IMR-90 (cell line): ENCODE results near the gene RFX4. TPM values are rescaled to one million over a fixed set of nuclear protein-coding genes. Genes with fewer than 3 reads are reported as not detected.

ENCODE experiments used
- ATAC-seq: fragments of 200-7000 bp; cut with Tn5 transposase; 2 replicates; pipeline ENCODE4 v1.9.1; 2020; ENCODE audit warnings: low read depth, mild to moderate bottlenecking, moderate library complexity
- BruUV-seq: library from RNA; stranded (reverse); fragments of 400-500 nt; replicated peaks from 2 replicates; lab custom pipeline; 2021; lab: Mats Ljungman, UMichigan
- CTCF ChIA-PET: fragments of 300-600 bp; formaldehyde crosslinking; extraction: SDS; loops from one replicate; lab custom pipeline; 2021; ENCODE audit warnings: antibody characterized with exemption; lab: Yijun Ruan, JAX
- POLR2A ChIA-PET: fragments of 300-600 bp; sonication (Branson Sonifier 250); formaldehyde crosslinking; loops from one replicate; lab custom pipeline; 2022; ENCODE audit warnings: antibody characterized with exemption; ENCODE audit not compliant: unreplicated experiment; lab: Charles Lee
- DNase-seq: peaks from one replicate; pipeline ENCODE4 v3.0.0; 2013
- H2AFZ ChIP-seq: replicated peaks from 2 replicates; pipeline ENCODE3; 2013; ENCODE audit warnings: low read length, mild to moderate bottlenecking; ENCODE audit not compliant: poor library complexity
- H2AK5ac ChIP-seq: 2 replicates; pipeline ENCODE4 v1.6.1; 2013; ENCODE audit warnings: low read depth, low read length, inconsistent platforms
- H2AK9ac ChIP-seq: replicated peaks from 2 replicates; pipeline ENCODE3; 2013; ENCODE audit warnings: mild to moderate bottlenecking, low read depth, low read length, moderate library complexity; ENCODE audit not compliant: poor library complexity
- H2BK120ac ChIP-seq: 2 replicates; pipeline ENCODE4 v1.6.1; 2013; ENCODE audit warnings: low read depth, low read length, inconsistent platforms
- H2BK15ac ChIP-seq: 3 replicates; pipeline ENCODE4 v1.6.1; 2013; ENCODE audit warnings: low read depth, low read length, inconsistent platforms
- H2BK20ac ChIP-seq: 2 replicates; pipeline ENCODE4 v1.6.1; 2013; ENCODE audit warnings: low read depth, mild to moderate bottlenecking, inconsistent platforms, low read length, moderate library complexity
- H2BK5ac ChIP-seq: 2 replicates; pipeline ENCODE4 v1.6.1; 2013; ENCODE audit warnings: mild to moderate bottlenecking, low read depth, low read length, inconsistent platforms; ENCODE audit not compliant: poor library complexity, severe bottlenecking
- H3K14ac ChIP-seq: replicated peaks from 2 replicates; pipeline ENCODE4 v1.6.1; 2013; ENCODE audit warnings: low read depth, low read length, inconsistent platforms
- H3K18ac ChIP-seq: 2 replicates; pipeline ENCODE4 v1.6.1; 2013; ENCODE audit warnings: low read depth, low read length, control low read depth
- H3K23ac ChIP-seq: 2 replicates; pipeline ENCODE4 v1.6.1; 2013; ENCODE audit warnings: low read depth, low read length, inconsistent platforms
- H3K27ac ChIP-seq: 2 replicates; pipeline ENCODE4 v1.5.1; 2013; ENCODE audit warnings: mild to moderate bottlenecking, control low read depth, low read length; ENCODE audit not compliant: insufficient read depth
- H3K27me3 ChIP-seq: 2 replicates; pipeline ENCODE4 v1.6.1; 2013; ENCODE audit warnings: low read length; ENCODE audit not compliant: control insufficient read depth, insufficient read depth
- H3K36me3 ChIP-seq: 2 replicates; pipeline ENCODE4 v1.6.1; 2013; ENCODE audit warnings: low read length, mixed read lengths; ENCODE audit not compliant: control insufficient read depth, insufficient read depth
- H3K4ac ChIP-seq: 2 replicates; pipeline ENCODE4 v1.6.1; 2013; ENCODE audit warnings: low read depth, low read length, inconsistent platforms
- H3K4me1 ChIP-seq: 2 replicates; pipeline ENCODE4 v1.6.1; 2013; ENCODE audit warnings: low read length, mixed read lengths; ENCODE audit not compliant: control insufficient read depth, insufficient read depth
- H3K4me2 ChIP-seq: 2 replicates; pipeline ENCODE4 v1.6.1; 2013; ENCODE audit warnings: low read depth, mild to moderate bottlenecking, control low read depth, low read length, moderate library complexity
- H3K4me3 ChIP-seq: 2 replicates; pipeline ENCODE4 v1.5.1; 2013; ENCODE audit warnings: low read depth, mild to moderate bottlenecking, control low read depth, low read length, moderate library complexity; ENCODE audit not compliant: insufficient read depth
- H3K56ac ChIP-seq: 2 replicates; pipeline ENCODE4 v1.6.1; 2013; ENCODE audit warnings: low read length, inconsistent platforms; ENCODE audit not compliant: insufficient read depth; ENCODE audit errors: extremely low read depth
- H3K79me1 ChIP-seq, 2 experiments: 2 replicates each; pipeline ENCODE4 v1.6.1; 2013; ENCODE audit warnings: low read length in 2 of 2, inconsistent platforms in 1 of 2, low read depth in 1 of 2
- H3K9ac ChIP-seq: 2 replicates; pipeline ENCODE4 v1.6.1; 2013; ENCODE audit warnings: low read depth, low read length, control low read depth
- H3K9me1 ChIP-seq: 2 replicates; pipeline ENCODE4 v1.6.1; 2013; ENCODE audit warnings: low read length, inconsistent platforms; ENCODE audit not compliant: insufficient read depth
- H3K9me3 ChIP-seq: 2 replicates; pipeline ENCODE4 v1.6.1; 2013; ENCODE audit warnings: low read length; ENCODE audit not compliant: control insufficient read depth, insufficient read depth
- H4K20me1 ChIP-seq: 2 replicates; pipeline ENCODE4 v1.6.1; 2013; ENCODE audit warnings: low read length, inconsistent platforms; ENCODE audit not compliant: insufficient read depth
- H4K5ac ChIP-seq: 2 replicates; pipeline ENCODE4 v1.6.1; 2013; ENCODE audit warnings: mild to moderate bottlenecking, low read depth, low read length, control low read depth
- H4K8ac ChIP-seq, 2 experiments: 2 replicates each; pipeline ENCODE4 v1.6.1; 2013; ENCODE audit warnings: low read depth in 2 of 2, low read length in 2 of 2, control low read depth in 1 of 2, inconsistent platforms in 1 of 2
- H4K91ac ChIP-seq: 2 replicates; pipeline ENCODE4 v1.6.1; 2013; ENCODE audit warnings: low read depth, low read length, inconsistent platforms; ENCODE audit not compliant: insufficient read depth
- CHD1 ChIP-seq: IDR thresholded peaks from 2 replicates; pipeline ENCODE4 v1.6.1; 2012; ENCODE audit warnings: low read depth, low read length, improper control_type of control experiment
- POLR2A ChIP-seq: IDR thresholded peaks from 2 replicates; pipeline ENCODE4 v1.6.1; 2012; ENCODE audit warnings: mild to moderate bottlenecking, low read depth, low read length
- RCOR1 ChIP-seq: IDR thresholded peaks from 2 replicates; pipeline ENCODE4 v1.6.1; 2012; ENCODE audit warnings: mild to moderate bottlenecking, low read length, improper control_type of control experiment; ENCODE audit not compliant: insufficient replicate concordance
- RFX5 ChIP-seq: IDR thresholded peaks from 2 replicates; pipeline ENCODE4 v1.8.0; 2012; ENCODE audit warnings: low read depth, mild to moderate bottlenecking, low read length, moderate library complexity
- WGBS, 2 experiments: methylation state at CpG; one replicate each; pipeline versions ENCODE4 v1.1.5 to v1.1.7; 2013; ENCODE audit warnings: missing lambda C conversion rate in 2 of 2; ENCODE audit not compliant: insufficient read length in 1 of 2; ENCODE audit errors: extremely low coverage in 2 of 2; 5-methylcytosine and 5-hydroxymethylcytosine counted together
- dilution Hi-C: fragments of 300-500 bp; cut with HindIII; formaldehyde crosslinking; loops from one replicate; pipeline ENCODE4 v1.14.3; 2018; ENCODE audit warnings: low sequenced_read_pairs; ENCODE audit not compliant: unreplicated experiment
- in situ Hi-C: fragments of 300-500 bp; cut with MboI; formaldehyde crosslinking; loops from 3 replicates; pipeline ENCODE4 v1.14.3; 2019; ENCODE audit warnings: low sequenced_read_pairs, inconsistent platforms, mixed read lengths
- intact Hi-C: fragments of 100-400 bp; cut with micrococcal nuclease; formaldehyde crosslinking; loops from 2 replicates; pipeline ENCODE4 v1.10.0; 2022
- polyA plus RNA-seq, 3 experiments: library from polyadenylated mRNA; depleted of rRNA; stranded (reverse); fragments of >200 nt; gene quantifications; 2 replicates each; pipeline ENCODE4 v1.2.3, GENCODE V29; 2012; ENCODE audit warnings: low replicate concordance in 1 of 3
- total RNA-seq: library from RNA; depleted of rRNA; stranded (reverse); fragments of >200 nt; gene quantifications from 2 replicates; pipeline ENCODE4 v1.2.3, GENCODE V29; 2012
- TF ChIP-seq, protein P1 (sequence below): fragments of 150-350 bp; IDR thresholded peaks from 2 replicates; pipeline ENCODE4 v1.6.1; 2017; ENCODE audit warnings: mild to moderate bottlenecking, antibody characterized with exemption, low read length, low read depth
- TF ChIP-seq, protein P2 (sequence below): conservative IDR thresholded peaks from 2 replicates; pipeline ENCODE4 v1.5.1; 2012; ENCODE audit warnings: mild to moderate bottlenecking, low read depth, low read length, improper control_type of control experiment

The RFX4 gene
- total and polyA plus RNA-seq, 2 of the 4 experiments (the other 2 are of a cell fraction) = not detected

DNA sequence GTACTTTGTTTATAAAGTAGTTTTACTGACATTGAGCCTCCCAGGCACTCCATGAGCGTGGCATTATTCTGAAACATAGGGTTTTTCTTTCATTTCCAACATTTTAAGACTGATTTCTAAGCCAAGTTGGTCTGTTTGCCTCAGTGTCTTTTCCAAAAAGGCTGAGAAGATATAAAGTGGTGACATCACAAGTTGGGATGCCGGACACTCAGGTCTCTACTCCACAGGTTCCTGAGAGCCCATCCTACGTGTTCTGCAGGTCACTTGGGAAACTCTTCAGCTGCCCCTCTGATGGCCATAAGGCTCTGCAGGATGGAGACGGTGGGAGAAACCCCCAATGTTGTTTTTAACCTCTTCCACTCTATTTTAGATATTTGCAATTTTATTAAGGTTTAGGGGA is 6.0 kb downstream of the RFX4 start:
- DNase-seq (no peak), ATAC-seq (no peak)
- ChIA-PET CTCF (no interaction called here), POLR2A (no interaction called here)
- Histone ChIP-seq H3K18ac (no peak overlapping the region), H2BK120ac (no peak overlapping the region), H3K23ac (no peak overlapping the region), H2AK5ac (no peak overlapping the region), H2BK20ac (no peak overlapping the region), H3K9me1 (no peaks in the 10 kb centered on the region), H3K4ac (no peak overlapping the region), H3K14ac (no peak overlapping the region), H2BK5ac (no peak overlapping the region), H3K4me3 (no peak overlapping the region), H3K36me3 (no peaks in the 10 kb centered on the region), H3K9ac (no peak overlapping the region), H4K8ac (no peak overlapping the region), H4K91ac (no peak overlapping the region), H2AK9ac (no peak overlapping the region), H3K4me1 (no peaks in the 10 kb centered on the region; the same call in 1 of the 2 replicates), H4K20me1 (no peaks in the 10 kb centered on the region), H3K56ac (no peak overlapping the region), H3K9me3 (no peaks in the 10 kb centered on the region), H3K27ac (no peak overlapping the region), H3K27me3 (peaks cover 60% of the 10 kb centered on the region), H3K79me1 (no peaks in the 10 kb centered on the region), H2AFZ (no peak overlapping the region), H2BK15ac (no peak overlapping the region), H4K5ac (no peak overlapping the region), H3K4me2 (no peak overlapping the region)
- no TSS peak for BruUV-seq
- in situ Hi-C loops (no loop called here), intact Hi-C loops (loop anchor here (10.0 kb wide), 2 partner anchors 174 to 256 kb away; no protein-coding TSS in a partner anchor), dilution Hi-C loops (no loop called here)
- WGBS, 2 experiments = no CpG with 5 or more reads among the region's 4 CpGs
- TF ChIP-seq CHD1 (no peak), RCOR1 (no peak), RFX5 (no peak), POLR2A (no peak)
- TF ChIP-seq, protein P1, sequence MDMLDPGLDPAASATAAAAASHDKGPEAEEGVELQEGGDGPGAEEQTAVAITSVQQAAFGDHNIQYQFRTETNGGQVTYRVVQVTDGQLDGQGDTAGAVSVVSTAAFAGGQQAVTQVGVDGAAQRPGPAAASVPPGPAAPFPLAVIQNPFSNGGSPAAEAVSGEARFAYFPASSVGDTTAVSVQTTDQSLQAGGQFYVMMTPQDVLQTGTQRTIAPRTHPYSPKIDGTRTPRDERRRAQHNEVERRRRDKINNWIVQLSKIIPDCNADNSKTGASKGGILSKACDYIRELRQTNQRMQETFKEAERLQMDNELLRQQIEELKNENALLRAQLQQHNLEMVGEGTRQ = no peak
- TF ChIP-seq, protein P2, sequence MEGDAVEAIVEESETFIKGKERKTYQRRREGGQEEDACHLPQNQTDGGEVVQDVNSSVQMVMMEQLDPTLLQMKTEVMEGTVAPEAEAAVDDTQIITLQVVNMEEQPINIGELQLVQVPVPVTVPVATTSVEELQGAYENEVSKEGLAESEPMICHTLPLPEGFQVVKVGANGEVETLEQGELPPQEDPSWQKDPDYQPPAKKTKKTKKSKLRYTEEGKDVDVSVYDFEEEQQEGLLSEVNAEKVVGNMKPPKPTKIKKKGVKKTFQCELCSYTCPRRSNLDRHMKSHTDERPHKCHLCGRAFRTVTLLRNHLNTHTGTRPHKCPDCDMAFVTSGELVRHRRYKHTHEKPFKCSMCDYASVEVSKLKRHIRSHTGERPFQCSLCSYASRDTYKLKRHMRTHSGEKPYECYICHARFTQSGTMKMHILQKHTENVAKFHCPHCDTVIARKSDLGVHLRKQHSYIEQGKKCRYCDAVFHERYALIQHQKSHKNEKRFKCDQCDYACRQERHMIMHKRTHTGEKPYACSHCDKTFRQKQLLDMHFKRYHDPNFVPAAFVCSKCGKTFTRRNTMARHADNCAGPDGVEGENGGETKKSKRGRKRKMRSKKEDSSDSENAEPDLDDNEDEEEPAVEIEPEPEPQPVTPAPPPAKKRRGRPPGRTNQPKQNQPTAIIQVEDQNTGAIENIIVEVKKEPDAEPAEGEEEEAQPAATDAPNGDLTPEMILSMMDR = no peak
